Epithelial cell of prostate (primary cell): ENCODE results near the gene WBP2.

Experiments used
- DNase-seq: peaks from one replicate; pipeline ENCODE4 v3.0.0-alpha.2; 2011; ENCODE audit warnings: low read depth, low spot score
- H3K27ac ChIP-seq: fragments of 450-650 bp; 2 replicates; pipeline ENCODE4 v1.5.1; 2017; ENCODE audit warnings: mild to moderate bottlenecking

The WBP2 gene

GRCh38 chr17:75799402-75799801 is 55.7 kb downstream of the WBP2 start:
- H3K27ac ChIP-seq: no peak overlapping the region
- DNase-seq: no peak

GRCh38 chr17:75795820-75796607 is 59.1 kb downstream of the WBP2 start:
- H3K27ac ChIP-seq: no peak overlapping the region
- no peak for DNase-seq
